Prostate gland (tissue), 2 donors: ENCODE data around the gene DKC1.

Source experiments
- POLR2AphosphoS5 ChIP-seq: sonication (generic); formaldehyde crosslinking; IDR thresholded peaks from one replicate; pipeline ENCODE4 v1.6.1; 2017; ENCODE audit warnings: antibody characterized with exemption
- TF ChIP-seq, protein P1 (sequence below), 4 experiments: fragments of 200-600 bp in 2 of 4; fragments of 450-650 bp in 2 of 4; sonication (generic) in 2 of 4; IDR thresholded peaks; 1 replicate in 3 of 4; 2 replicates in 1 of 4; pipeline ENCODE4 v1.5.1; 2016 to 2019; ENCODE audit warnings: antibody characterized with exemption in 4 of 4, mild to moderate bottlenecking in 2 of 4, moderate library complexity in 2 of 4

DNA sequence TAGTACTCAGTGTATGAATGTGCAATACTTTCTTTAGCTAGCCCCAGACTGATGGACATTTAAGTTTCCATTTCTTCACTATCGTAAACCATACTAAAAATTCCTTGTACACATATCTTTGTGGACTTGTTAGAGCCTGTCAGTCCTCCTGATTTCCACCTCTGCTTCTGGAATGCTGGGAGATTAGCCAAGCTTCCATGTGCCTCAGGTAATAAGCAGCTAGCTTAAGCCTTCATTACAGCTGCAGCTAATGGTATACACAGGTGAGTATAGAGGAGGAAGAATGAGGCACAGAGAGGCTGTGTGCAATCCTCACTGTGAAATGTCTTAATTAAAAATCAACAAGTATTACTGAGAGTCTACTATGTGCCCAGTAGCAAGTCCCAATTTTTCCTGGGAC lies 62.0 kb downstream of the DKC1 start:
- TF ChIP-seq POLR2AphosphoS5 = no peak
- TF ChIP-seq, protein P1, sequence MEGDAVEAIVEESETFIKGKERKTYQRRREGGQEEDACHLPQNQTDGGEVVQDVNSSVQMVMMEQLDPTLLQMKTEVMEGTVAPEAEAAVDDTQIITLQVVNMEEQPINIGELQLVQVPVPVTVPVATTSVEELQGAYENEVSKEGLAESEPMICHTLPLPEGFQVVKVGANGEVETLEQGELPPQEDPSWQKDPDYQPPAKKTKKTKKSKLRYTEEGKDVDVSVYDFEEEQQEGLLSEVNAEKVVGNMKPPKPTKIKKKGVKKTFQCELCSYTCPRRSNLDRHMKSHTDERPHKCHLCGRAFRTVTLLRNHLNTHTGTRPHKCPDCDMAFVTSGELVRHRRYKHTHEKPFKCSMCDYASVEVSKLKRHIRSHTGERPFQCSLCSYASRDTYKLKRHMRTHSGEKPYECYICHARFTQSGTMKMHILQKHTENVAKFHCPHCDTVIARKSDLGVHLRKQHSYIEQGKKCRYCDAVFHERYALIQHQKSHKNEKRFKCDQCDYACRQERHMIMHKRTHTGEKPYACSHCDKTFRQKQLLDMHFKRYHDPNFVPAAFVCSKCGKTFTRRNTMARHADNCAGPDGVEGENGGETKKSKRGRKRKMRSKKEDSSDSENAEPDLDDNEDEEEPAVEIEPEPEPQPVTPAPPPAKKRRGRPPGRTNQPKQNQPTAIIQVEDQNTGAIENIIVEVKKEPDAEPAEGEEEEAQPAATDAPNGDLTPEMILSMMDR (IDR thresholded peaks at IDR 0.05) = no peak
